Mesendoderm (in vitro differentiated cells): ENCODE measurements around the gene QPRT.
"Not testable (repeated sequence)": the region's sequence is repeated elsewhere in the genome, so short reads cannot be mapped to it uniquely, and the experiment has no call there.

Experiments used
- DNase-seq: peaks from one replicate; pipeline ENCODE4 v3.0.0; 2013
- H2AK5ac ChIP-seq: 2 replicates; pipeline ENCODE4 v1.6.1; 2013; ENCODE audit warnings: low read length, inconsistent platforms
- H2BK120ac ChIP-seq: 2 replicates; pipeline ENCODE4 v1.6.1; 2013; ENCODE audit warnings: low read depth, mild to moderate bottlenecking, low read length, moderate library complexity, mixed read lengths
- H2BK15ac ChIP-seq: replicated peaks from 2 replicates; pipeline ENCODE4 v1.6.1; 2013; ENCODE audit warnings: low read depth, mild to moderate bottlenecking, moderate library complexity
- H2BK5ac ChIP-seq: 2 replicates; pipeline ENCODE4 v1.6.1; 2013; ENCODE audit warnings: low read length, inconsistent platforms
- H3K18ac ChIP-seq: 2 replicates; pipeline ENCODE4 v1.6.1; 2013; ENCODE audit warnings: mild to moderate bottlenecking, low read length, mixed read lengths
- H3K23ac ChIP-seq: one replicate; pipeline ENCODE4 v1.6.1; 2013; ENCODE audit warnings: low read length
- H3K27ac ChIP-seq: 2 replicates; pipeline ENCODE4 v1.5.1; 2013; ENCODE audit warnings: low read depth, mild to moderate bottlenecking, inconsistent platforms, low read length, moderate library complexity
- H3K27me3 ChIP-seq: 2 replicates; pipeline ENCODE4 v1.6.1; 2013; ENCODE audit warnings: low read length, control low read depth, mild to moderate bottlenecking, inconsistent platforms; ENCODE audit not compliant: insufficient read depth, poor library complexity
- H3K36me3 ChIP-seq: 2 replicates; pipeline ENCODE4 v1.6.1; 2013; ENCODE audit warnings: low read length, inconsistent platforms; ENCODE audit not compliant: control insufficient read depth, insufficient read depth
- H3K4ac ChIP-seq: one replicate; pipeline ENCODE4 v1.6.1; 2013; ENCODE audit warnings: low read depth, mild to moderate bottlenecking, low read length, moderate library complexity
- H3K4me1 ChIP-seq: 2 replicates; pipeline ENCODE4 v1.6.1; 2013; ENCODE audit warnings: low read depth, low read length, inconsistent platforms; ENCODE audit not compliant: control insufficient read depth
- H3K4me2 ChIP-seq: 2 replicates; pipeline ENCODE4 v1.6.1; 2013; ENCODE audit warnings: low read length
- H3K4me3 ChIP-seq: 2 replicates; pipeline ENCODE4 v1.5.1; 2013; ENCODE audit warnings: mild to moderate bottlenecking, low read length
- H3K56ac ChIP-seq: one replicate; pipeline ENCODE4 v1.6.1; 2013; ENCODE audit warnings: low read length
- H3K79me1 ChIP-seq: 2 replicates; pipeline ENCODE4 v1.6.1; 2013; ENCODE audit warnings: low read length, inconsistent platforms
- H3K79me2 ChIP-seq: 2 replicates; pipeline ENCODE4 v1.6.1; 2013; ENCODE audit warnings: mild to moderate bottlenecking, low read length; ENCODE audit not compliant: control insufficient read depth, insufficient read depth
- H3K9ac ChIP-seq: 2 replicates; pipeline ENCODE4 v1.6.1; 2013; ENCODE audit warnings: low read length, inconsistent platforms
- H4K5ac ChIP-seq: one replicate; pipeline ENCODE4 v1.6.1; 2013; ENCODE audit warnings: low read length
- H4K8ac ChIP-seq: one replicate; pipeline ENCODE4 v1.6.1; 2013; ENCODE audit warnings: low read depth, mild to moderate bottlenecking, control low read depth, low read length, moderate library complexity
- WGBS: extraction: QIAGEN DNeasy Blood & Tissue Kit; methylation state at CpG from one replicate; pipeline ENCODE4 v1.1.7; 2013; ENCODE audit warnings: low lambda C conversion rate, missing lambda C conversion rate; ENCODE audit not compliant: insufficient coverage; ENCODE audit errors: extremely low coverage; 5-methylcytosine and 5-hydroxymethylcytosine counted together

The QPRT gene

DNA sequence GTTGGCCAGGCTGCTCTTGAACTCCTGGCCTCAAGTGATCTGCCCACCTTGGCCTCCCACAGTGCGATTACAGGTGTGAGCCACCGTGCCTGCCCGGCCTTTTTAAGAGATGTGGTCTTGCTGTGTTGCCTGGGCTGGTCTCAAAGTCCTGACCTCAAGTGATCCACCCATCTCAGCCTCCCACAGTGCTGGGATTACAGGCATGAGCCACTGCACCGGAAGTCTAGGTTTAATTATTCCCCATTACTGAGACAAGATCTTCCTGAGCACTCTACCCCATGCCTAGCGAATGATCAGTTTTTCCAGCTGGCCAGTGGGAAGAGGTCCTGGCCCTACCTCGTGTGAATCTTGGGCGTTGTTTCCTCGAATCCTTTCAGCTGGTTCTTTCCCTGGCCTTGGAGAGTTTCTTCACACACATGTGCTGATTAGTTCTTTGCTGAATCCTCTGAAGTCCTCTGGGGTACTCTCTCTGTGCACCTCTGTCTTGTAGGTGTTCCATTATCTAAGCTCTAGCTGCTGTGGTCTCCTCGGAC, 47.9 kb downstream of the QPRT start:
- H4K8ac ChIP-seq: no peak overlapping the region
- no peak overlapping the region for H3K4me2 ChIP-seq
- H3K27me3 ChIP-seq: no peaks in the 10 kb centered on the region
- H3K4me3 ChIP-seq: no peak overlapping the region
- peaks cover 8% of the 10 kb centered on the region for H3K36me3 ChIP-seq
- H3K9ac ChIP-seq: no peak overlapping the region
- H3K23ac ChIP-seq: no peak overlapping the region
- peaks cover 9% of the 10 kb centered on the region for H3K79me2 ChIP-seq
- H4K5ac ChIP-seq: no peak overlapping the region
- H2BK120ac ChIP-seq: no peak overlapping the region
- H2AK5ac ChIP-seq: no peak overlapping the region
- no peak overlapping the region for H3K27ac ChIP-seq
- peaks cover 6% of the 10 kb centered on the region for H3K79me1 ChIP-seq
- H3K18ac ChIP-seq: no peak overlapping the region
- no peak for DNase-seq
- H3K4ac ChIP-seq: no peak overlapping the region
- WGBS: no CpG with 5 or more reads among the region's 9 CpGs
- no peak overlapping the region for H2BK15ac ChIP-seq
- no peaks in the 10 kb centered on the region for H3K4me1 ChIP-seq
- no peak overlapping the region for H2BK5ac ChIP-seq
- no peak overlapping the region for H3K56ac ChIP-seq

- no peak overlapping the region for H3K18ac ChIP-seq
- H3K4me1 ChIP-seq: no peaks in the 10 kb centered on the region
- no peak overlapping the region for H3K23ac ChIP-seq
- no peak overlapping the region for H2AK5ac ChIP-seq
- no peaks in the 10 kb centered on the region for H3K27me3 ChIP-seq
- H3K79me2 ChIP-seq: peaks cover 9% of the 10 kb centered on the region
- no peak overlapping the region for H4K8ac ChIP-seq
- no peak overlapping the region for H2BK120ac ChIP-seq
- H2BK5ac ChIP-seq: no peak overlapping the region
- H3K4me3 ChIP-seq: no peak overlapping the region
- H3K79me1 ChIP-seq: peaks cover 6% of the 10 kb centered on the region
- H3K27ac ChIP-seq: no peak overlapping the region
- no CpG with 5 or more reads among the region's 7 CpGs for whole genome bisulfite sequencing
- H2BK15ac ChIP-seq: no peak overlapping the region
- H3K56ac ChIP-seq: no peak overlapping the region
- H3K4me2 ChIP-seq: no peak overlapping the region
- H4K5ac ChIP-seq: no peak overlapping the region
- no peak overlapping the region for H3K4ac ChIP-seq
- peaks cover 8% of the 10 kb centered on the region for H3K36me3 ChIP-seq
- H3K9ac ChIP-seq: no peak overlapping the region
- no peak for DNase-seq
Measured at GRCh38 chr16:29727452-29727851, 48.5 kb downstream of the QPRT start.

DNA sequence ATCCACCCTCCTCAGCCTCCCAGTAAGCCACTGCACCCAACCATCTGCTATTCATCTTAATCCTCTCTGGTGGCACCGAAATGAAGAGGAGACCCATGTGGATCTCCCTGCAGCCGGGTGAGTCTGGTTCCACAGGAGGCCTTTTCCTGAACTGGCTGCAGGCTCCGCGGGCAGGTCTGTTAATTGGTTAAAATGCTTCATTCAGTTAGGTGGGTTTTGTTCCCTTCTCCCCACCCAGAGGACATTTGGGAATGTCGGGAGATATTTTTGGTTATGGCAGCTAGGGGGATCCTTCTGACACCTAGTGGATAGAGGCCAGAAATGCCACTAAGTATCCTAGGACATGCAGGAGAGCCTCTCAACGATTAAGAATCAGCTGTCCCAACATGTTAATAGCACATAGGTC, 50.1 kb downstream of the QPRT start:
- DNase-seq: peak; percentile 79

DNA sequence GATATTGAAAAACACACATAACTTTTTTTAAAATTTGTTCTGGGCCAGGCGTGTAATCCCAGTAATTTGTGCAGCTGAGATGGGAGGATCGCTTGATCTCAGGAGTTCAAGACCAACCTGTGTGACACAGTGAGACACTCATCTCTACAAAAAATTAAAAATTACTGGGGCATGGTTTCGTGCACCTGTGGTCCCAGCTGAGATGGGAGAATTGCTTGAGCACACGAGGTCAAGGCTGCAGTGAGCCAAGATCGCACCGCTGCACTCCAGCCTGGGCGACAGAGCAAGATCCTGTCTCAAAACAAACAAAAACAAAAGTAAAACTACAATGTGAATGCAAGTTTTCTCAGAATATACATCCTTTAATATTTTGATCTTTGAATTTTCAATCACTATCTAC, 51.7 kb downstream of the QPRT start:
- H3K79me1 ChIP-seq: peaks cover 6% of the 10 kb centered on the region
- no peak overlapping the region for H2BK15ac ChIP-seq
- H2BK120ac ChIP-seq: no peak overlapping the region
- H3K23ac ChIP-seq: no peak overlapping the region
- no CpG with 5 or more reads among the region's 7 CpGs for WGBS
- no peak overlapping the region for H2BK5ac ChIP-seq
- no peak overlapping the region for H3K4me2 ChIP-seq
- H4K5ac ChIP-seq: no peak overlapping the region
- H2AK5ac ChIP-seq: no peak overlapping the region
- no peak for DNase-seq
- no peak overlapping the region for H3K4ac ChIP-seq
- H3K36me3 ChIP-seq: peaks cover 8% of the 10 kb centered on the region
- H4K8ac ChIP-seq: no peak overlapping the region
- H3K27ac ChIP-seq: no peak overlapping the region
- H3K18ac ChIP-seq: no peak overlapping the region
- no peaks in the 10 kb centered on the region for H3K79me2 ChIP-seq
- no peaks in the 10 kb centered on the region for H3K27me3 ChIP-seq
- H3K56ac ChIP-seq: no peak overlapping the region
- no peak overlapping the region for H3K4me3 ChIP-seq
- no peak overlapping the region for H3K9ac ChIP-seq
- no peaks in the 10 kb centered on the region for H3K4me1 ChIP-seq

More for the DNA sequence above, 50.1 kb downstream of the QPRT start:
- Histone ChIP-seq H3K36me3 (peaks cover 8% of the 10 kb centered on the region), H3K4me2 (no peak overlapping the region), H3K4me1 (no peaks in the 10 kb centered on the region), H3K18ac (no peak overlapping the region), H3K79me1 (peaks cover 6% of the 10 kb centered on the region), H3K9ac (no peak overlapping the region), H3K79me2 (peaks cover 2% of the 10 kb centered on the region), H3K27ac (no peak overlapping the region), H4K8ac (no peak overlapping the region), H2BK5ac (no peak overlapping the region), H4K5ac (no peak overlapping the region), H3K56ac (no peak overlapping the region), H3K23ac (no peak overlapping the region), H3K4ac (no peak overlapping the region), H2BK120ac (no peak overlapping the region), H3K4me3 (no peak overlapping the region), H2AK5ac (no peak overlapping the region), H3K27me3 (no peaks in the 10 kb centered on the region), H2BK15ac (no peak overlapping the region)
- WGBS: no CpG with 5 or more reads among the region's 6 CpGs

DNA sequence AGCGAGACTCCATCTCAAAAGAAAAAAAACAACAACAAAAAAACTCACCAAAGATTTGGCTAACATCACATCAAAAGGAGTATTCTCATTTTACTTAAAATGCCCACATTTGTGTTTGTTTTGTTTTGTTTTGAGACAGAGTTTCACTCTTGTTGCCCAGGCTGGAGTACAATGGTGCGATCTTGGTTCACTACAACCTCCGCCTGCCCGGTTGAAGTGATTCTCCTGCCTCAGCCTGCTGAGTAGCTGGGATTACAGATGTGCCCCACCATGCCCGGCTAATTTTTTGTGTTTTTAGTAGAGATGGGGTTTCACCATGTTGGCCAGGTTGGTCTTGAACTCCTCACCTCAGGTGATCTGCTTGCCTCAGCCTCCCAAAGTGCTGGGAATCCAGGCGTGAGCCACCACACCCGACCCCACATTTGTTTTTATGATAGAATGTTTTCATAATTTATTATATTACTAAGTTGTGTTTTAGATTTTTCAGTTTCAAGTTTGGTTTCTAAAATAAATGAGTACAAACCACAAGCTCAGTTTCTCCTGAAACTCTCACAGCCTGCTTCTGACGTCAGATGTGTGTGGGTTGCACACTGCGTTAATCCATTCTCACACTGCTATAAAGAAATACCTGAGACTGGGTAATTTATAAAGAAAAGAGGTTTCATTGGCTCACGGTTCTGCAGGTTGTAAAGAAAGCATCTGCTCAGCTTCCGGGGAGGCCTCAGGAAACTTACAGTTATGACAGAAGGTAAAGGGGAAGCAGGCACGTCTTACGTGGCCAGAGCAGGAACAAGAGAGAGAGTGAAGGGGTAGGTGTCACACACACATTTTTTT, 53.0 kb downstream of the QPRT start:
- H4K8ac ChIP-seq, H3K18ac ChIP-seq, H3K4me3 ChIP-seq, H3K4ac ChIP-seq, H3K27ac ChIP-seq, H3K56ac ChIP-seq, H2BK120ac ChIP-seq, H3K9ac ChIP-seq, DNase-seq, H3K36me3 ChIP-seq, H4K5ac ChIP-seq, H2AK5ac ChIP-seq, H3K79me2 ChIP-seq, H2BK15ac ChIP-seq, H3K79me1 ChIP-seq, H3K27me3 ChIP-seq, H3K4me1 ChIP-seq, H3K4me2 ChIP-seq, H2BK5ac ChIP-seq, H3K23ac ChIP-seq: not testable (repeated sequence)
- no CpG with 5 or more reads among the region's 13 CpGs for WGBS
